Caki2 (cell line): ENCODE measurements around the gene NOP58. TPM values are rescaled to one million over a fixed set of nuclear protein-coding genes. Genes with fewer than 3 reads are reported as not detected.
A peak's percentile ranks its signal among the peaks of the same experiment; 100 is the strongest.
"Not testable (repeated sequence)": the region's sequence is repeated elsewhere in the genome, so short reads cannot be mapped to it uniquely, and the experiment has no call there.

Experiments
- DNase-seq: peaks from one replicate; pipeline ENCODE4 v3.0.0-alpha.2; 2015; ENCODE audit warnings: low read depth
- in situ Hi-C: cut with HindIII; loops from 2 replicates; pipeline ENCODE4 v1.10.0; 2016; ENCODE audit warnings: low sequenced_read_pairs, low pct_unique_long_range_greater_than_20kb, mixed read lengths
- total RNA-seq: library from RNA; depleted of rRNA; stranded (reverse); fragments of >200 nt; shearing (Covaris generic); gene quantifications from 2 replicates; pipeline ENCODE4 v1.2.3, GENCODE V29; 2014; ENCODE audit warnings: low replicate concordance

The NOP58 gene
- total RNA-seq, 1 experiment from 2014 or later: 50.4 TPM

- DNase-seq: no peak
- in situ Hi-C loops: no loop called here
These were observed 24.0 kb downstream of the NOP58 start for GRCh38 chr2:202289394-202290204.

- in situ Hi-C loops: no loop called here
- no peak for DNase-seq
These were observed 24.8 kb downstream of the NOP58 start for GRCh38 chr2:202290316-202290715.

GRCh38 chr2:202290970-202291369 is 25.4 kb downstream of the NOP58 start:
- in situ Hi-C loops: no loop called here
- DNase-seq: no peak

- no peak for DNase-seq
- in situ Hi-C loops: no loop called here
These were observed 34.1 kb downstream of the NOP58 start for GRCh38 chr2:202299712-202300111.

- in situ Hi-C loops: no loop called here
- DNase-seq: no peak
These were observed 40.5 kb downstream of the NOP58 start for GRCh38 chr2:202306034-202306433.

- in situ Hi-C loops: no loop called here
These were observed 42.1 kb downstream of the NOP58 start for GRCh38 chr2:202307690-202308089.

GRCh38 chr2:202311823-202312388 is 46.3 kb downstream of the NOP58 start:
- in situ Hi-C loops: no loop called here
- DNase-seq: no peak

More at GRCh38 chr2:202307690-202308089, 42.1 kb downstream of the NOP58 start:
- DNase-seq: no peak

- in situ Hi-C loops: no loop called here
These were observed 48.6 kb downstream of the NOP58 start for GRCh38 chr2:202314116-202314515.

GRCh38 chr2:202317080-202317857 is 51.7 kb downstream of the NOP58 start:
- DNase-seq: no peak
- in situ Hi-C loops: no loop called here

More at GRCh38 chr2:202314116-202314515, 48.6 kb downstream of the NOP58 start:
- DNase-seq: no peak

- in situ Hi-C loops, DNase-seq: not testable (repeated sequence)
These were observed 54.8 kb downstream of the NOP58 start for GRCh38 chr2:202320362-202320761.

GRCh38 chr2:202322435-202322834 is 56.9 kb downstream of the NOP58 start:
- in situ Hi-C loops: no loop called here
- no peak for DNase-seq

- in situ Hi-C loops: no loop called here
- DNase-seq: no peak
These were observed 62.3 kb downstream of the NOP58 start for GRCh38 chr2:202327858-202328257.

- in situ Hi-C loops: no loop called here
These were observed 70.4 kb downstream of the NOP58 start for GRCh38 chr2:202335791-202336467.

GRCh38 chr2:202337151-202337550 is 71.6 kb downstream of the NOP58 start:
- DNase-seq: peak; percentile 34
- in situ Hi-C loops: no loop called here

More at GRCh38 chr2:202335791-202336467, 70.4 kb downstream of the NOP58 start:
- no peak for DNase-seq

GRCh38 chr2:202337706-202338346 is 72.3 kb downstream of the NOP58 start:
- in situ Hi-C loops: no loop called here
- no peak for DNase-seq

GRCh38 chr2:202339071-202339870 is 73.7 kb downstream of the NOP58 start:
- DNase-seq: no peak
- in situ Hi-C loops: no loop called here

GRCh38 chr2:202344178-202344577 is 78.6 kb downstream of the NOP58 start:
- no peak for DNase-seq
- in situ Hi-C loops: no loop called here
